Kidney (tissue), 14 donors: Measurements from ENCODE around the gene ARHGAP18. TPM values are rescaled to one million over a fixed set of nuclear protein-coding genes. Genes with fewer than 3 reads are reported as not detected.

Experiments
- DNase-seq, 5 donors: peaks; one replicate each; pipeline ENCODE4 v3.0.0-alpha.2; 2013 to 2020
- FAIRE-seq: peaks from 2 replicates; lab custom pipeline; 2012; peaks lifted over from hg19 to GRCh38; lab: Jason Lieb, UNC
- H3K27ac ChIP-seq, 2 donors: one replicate each; pipeline ENCODE4 v1.7.0; 2013; ENCODE audit warnings: low read depth in 2 of 2, low read length in 2 of 2, inconsistent platforms in 1 of 2
- H3K27me3 ChIP-seq: one replicate; pipeline ENCODE4 v1.7.1; 2013; ENCODE audit warnings: low read length, inconsistent platforms; ENCODE audit not compliant: control insufficient read depth, insufficient read depth
- H3K36me3 ChIP-seq, 3 donors: one replicate each; pipeline versions ENCODE4 v1.7.0 to v1.7.1; 2013; ENCODE audit warnings: low read length in 3 of 3, control low read depth in 1 of 3, inconsistent platforms in 1 of 3; ENCODE audit not compliant: insufficient read depth in 3 of 3, control insufficient read depth in 2 of 3
- H3K4me1 ChIP-seq, 3 donors: one replicate each; pipeline versions ENCODE4 v1.7.0 to v1.7.1; 2013; ENCODE audit warnings: low read length in 3 of 3, inconsistent platforms in 1 of 3, low read depth in 1 of 3; ENCODE audit not compliant: control insufficient read depth in 2 of 3, insufficient read depth in 2 of 3
- H3K4me3 ChIP-seq, 3 donors: one replicate each; pipeline versions ENCODE4 v1.7.0 to v1.8.1; 2013; ENCODE audit warnings: low read length in 3 of 3, control low read depth in 1 of 3, inconsistent platforms in 1 of 3
- H3K9ac ChIP-seq, 3 donors: one replicate each; pipeline versions ENCODE4 v1.7.0 to v1.7.1; 2013; ENCODE audit warnings: low read length in 3 of 3, control low read depth in 1 of 3, inconsistent platforms in 1 of 3
- H3K9me3 ChIP-seq, 3 donors: one replicate each; pipeline versions ENCODE4 v1.7.0 to v1.7.1; 2013; ENCODE audit warnings: low read length in 3 of 3, control low read depth in 1 of 3, inconsistent platforms in 1 of 3; ENCODE audit not compliant: control insufficient read depth in 2 of 3, insufficient read depth in 1 of 3
- CTCF ChIP-seq: IDR thresholded peaks from 3 replicates; pipeline ENCODE4 v1.5.1; 2012; ENCODE audit warnings: mild to moderate bottlenecking, moderate library complexity, borderline replicate concordance; ENCODE audit not compliant: insufficient read depth; ENCODE audit errors: extremely low read depth
- intact Hi-C: fragments of 100-400 bp; cut with DNase I; formaldehyde crosslinking; loops from one replicate; pipeline ENCODE4 v1.11.1; 2022
- polyA plus RNA-seq: library from polyadenylated mRNA; stranded (reverse); fragments of 350-450 nt; fragmentation: Illumina TruSeq; extraction: RNeasy Lipid Tissue Mini Kit (QIAGEN cat#74804); gene quantifications from one replicate; pipeline ENCODE4 v1.2.3, GENCODE V29; 2014; ENCODE audit warnings: low read depth, low replicate concordance; ENCODE audit not compliant: insufficient read depth
- total RNA-seq: library from RNA; stranded (reverse); fragmentation: NEBNext Ultra II Directional; extraction: Animal tissue kit (Norgen Biotek cat#: 25700); gene quantifications from one replicate; pipeline ENCODE4 v1.2.1, GENCODE V29; 2021
- donor health status: control.
- donor health status: control.
- donor health status: control.
- donor health status: control.
- donor health status: control.
- donor health status: DM: yes; HTN: yes; CAD: no.
- donor health status: Normal renal cell carcinoma (clear cell type).

ARHGAP18 gene
- total and polyA plus RNA-seq, 2 donors from 2014 or later = 26.5 to 39.8 TPM

- Histone ChIP-seq H3K9me3 (no peaks in the 10 kb centered on the region), H3K4me3 (no peak overlapping the region), H3K27me3 (no peaks in the 10 kb centered on the region), H3K27ac (no peak overlapping the region), H3K4me1 (no peaks in the 10 kb centered on the region), H3K9ac (no peak overlapping the region), H3K36me3 (no peaks in the 10 kb centered on the region)
- intact Hi-C loops = no loop called here
- no peak for FAIRE-seq
- DNase-seq = no peak
- no peak for TF ChIP-seq CTCF
Measured at GRCh38 chr6:129733290-129733689, 23.3 kb upstream of the ARHGAP18 start.

GRCh38 chr6:129732542-129732941, 22.6 kb upstream of the ARHGAP18 start:
- intact Hi-C loops = no loop called here
- DNase-seq (no peak), FAIRE-seq (no peak)

GRCh38 chr6:129732034-129732433, 22.1 kb upstream of the ARHGAP18 start:
- DNase-seq (no peak), FAIRE-seq (no peak)
- no peaks in the 10 kb centered on the region for H3K36me3 ChIP-seq
- intact Hi-C loops = no loop called here
- no peaks in the 10 kb centered on the region for H3K9me3 ChIP-seq
- no peak overlapping the region for H3K27ac ChIP-seq
- TF ChIP-seq CTCF = no peak
- no peaks in the 10 kb centered on the region for H3K27me3 ChIP-seq
- H3K4me1 ChIP-seq = no peaks in the 10 kb centered on the region
- no peak overlapping the region for H3K9ac ChIP-seq
- H3K4me3 ChIP-seq = no peak overlapping the region

More at GRCh38 chr6:129732542-129732941, 22.6 kb upstream of the ARHGAP18 start:
- H3K4me3 ChIP-seq = no peak overlapping the region
- no peak overlapping the region for H3K27ac ChIP-seq
- H3K4me1 ChIP-seq = no peaks in the 10 kb centered on the region
- H3K27me3 ChIP-seq = no peaks in the 10 kb centered on the region
- no peak for TF ChIP-seq CTCF
- no peaks in the 10 kb centered on the region for H3K9me3 ChIP-seq
- no peak overlapping the region for H3K9ac ChIP-seq
- no peaks in the 10 kb centered on the region for H3K36me3 ChIP-seq

- Histone ChIP-seq H3K27me3 (no peaks in the 10 kb centered on the region), H3K36me3 (no peaks in the 10 kb centered on the region), H3K4me1 (peaks cover 0 to 2% (median 0%) of the 10 kb centered on the region in 3 donors), H3K4me3 (no peak overlapping the region), H3K9me3 (no peaks in the 10 kb centered on the region), H3K9ac (no peak overlapping the region), H3K27ac (no peak overlapping the region)
- DNase-seq (no peak), FAIRE-seq (no peak)
- intact Hi-C loops = no loop called here
- TF ChIP-seq CTCF = no peak
Measured at GRCh38 chr6:129731428-129731827, 21.5 kb upstream of the ARHGAP18 start.
